Stimulated activated CD8-positive, alpha-beta memory T cell treated with anti-CD3 and anti-CD28 coated beads, Interleukin-15, amount 100 ng/mL, for 4 hours (primary cell): ENCODE results near the gene ARFGAP2.

Source experiments
- DNase-seq, 2 donors: peaks; one replicate each; pipeline ENCODE4 v3.0.0-alpha.2; 2020; ENCODE audit warnings: low read depth in 2 of 2

Gene ARFGAP2

GRCh38 chr11:47187723-47188122, 11.0 kb upstream of the ARFGAP2 start:
- no peak for DNase-seq

GRCh38 chr11:47186700-47187695, 10.3 kb upstream of the ARFGAP2 start:
- peak in 1 of 2 donors; percentile 22 for DNase-seq

- no peak for DNase-seq
These were observed 9.5 kb upstream of the ARFGAP2 start, which contains the start of gene PACSIN3 for GRCh38 chr11:47186076-47186699. Gene PACSIN3, minus strand, starts transcription at chr11:47186434. Its CDS starts 3,707 bp downstream, at chr11:47182727.

- DNase-seq = no peak
These were observed 8.8 kb upstream of the ARFGAP2 start for GRCh38 chr11:47185305-47186075.

- no peak for DNase-seq
These were observed 8.1 kb upstream of the ARFGAP2 start for GRCh38 chr11:47184711-47185304.

GRCh38 chr11:47183969-47184368, 7.3 kb upstream of the ARFGAP2 start:
- no peak for DNase-seq

- no peak for DNase-seq
These were observed 6.6 kb upstream of the ARFGAP2 start for GRCh38 chr11:47183031-47183856.

GRCh38 chr11:47182380-47182779, 5.7 kb upstream of the ARFGAP2 start:
- DNase-seq = no peak

- no peak for DNase-seq
These were observed 4.6 kb upstream of the ARFGAP2 start for GRCh38 chr11:47181271-47181670.

- DNase-seq = no peak
These were observed 3.5 kb upstream of the ARFGAP2 start for GRCh38 chr11:47180006-47180787.

GRCh38 chr11:47179655-47179991, 2.9 kb upstream of the ARFGAP2 start:
- DNase-seq = no peak

- DNase-seq = no peak
These were observed 2.3 kb upstream of the ARFGAP2 start for GRCh38 chr11:47178737-47179654.

- DNase-seq = no peak
These were observed 1.6 kb upstream of the ARFGAP2 start for GRCh38 chr11:47178316-47178715.

- no peak for DNase-seq
These were observed 1.2 kb upstream of the ARFGAP2 start for GRCh38 chr11:47177846-47178245.

- DNase-seq = peak; percentile 42 to 67
These were observed 658 bp upstream of the ARFGAP2 start for GRCh38 chr11:47177229-47177845.

GRCh38 chr11:47175746-47176327, 842 bp downstream of the ARFGAP2 start:
- DNase-seq = no peak

- no peak for DNase-seq
These were observed 3.8 kb downstream of the ARFGAP2 start for GRCh38 chr11:47172740-47173336.

GRCh38 chr11:47171856-47172255, 4.8 kb downstream of the ARFGAP2 start:
- no peak for DNase-seq
